Epithelial cell of proximal tubule (primary cell): ENCODE results near the gene FRMD1. TPM values are rescaled to one million over a fixed set of nuclear protein-coding genes. Genes with fewer than 3 reads are reported as not detected.

Source experiments
- DNase-seq: peaks from one replicate; pipeline ENCODE4 v3.0.0-alpha.2; 2011; ENCODE audit warnings: low read depth
- H3K4me3 ChIP-seq: 2 replicates; pipeline ENCODE4 v1.5.1; 2011; ENCODE audit warnings: low read depth, mild to moderate bottlenecking, low read length
- CTCF ChIP-seq: conservative IDR thresholded peaks from 2 replicates; pipeline ENCODE4 v1.5.1; 2012; ENCODE audit warnings: low read depth, mild to moderate bottlenecking, low read length
- total RNA-seq: library from RNA; depleted of rRNA; stranded (reverse); fragments of >200 nt; gene quantifications from 2 replicates; pipeline ENCODE4 v1.2.3, GENCODE V29; 2015

FRMD1 gene
- total RNA-seq, 1 donor from 2014 or later = not detected

GRCh38 chr6:168090064-168090690, 11.2 kb upstream of the FRMD1 start:
- no peak overlapping the region for H3K4me3 ChIP-seq
- DNase-seq = no peak
- TF ChIP-seq CTCF = no peak

GRCh38 chr6:168089186-168090063, 10.4 kb upstream of the FRMD1 start:
- no peak for TF ChIP-seq CTCF

GRCh38 chr6:168088161-168089053, 9.4 kb upstream of the FRMD1 start:
- TF ChIP-seq CTCF = no peak
- DNase-seq = peak; percentile 12
- H3K4me3 ChIP-seq = no peak overlapping the region

More at GRCh38 chr6:168089186-168090063, 10.4 kb upstream of the FRMD1 start:
- H3K4me3 ChIP-seq = no peak overlapping the region
- no peak for DNase-seq

- TF ChIP-seq CTCF = no peak
- H3K4me3 ChIP-seq = no peak overlapping the region
- no peak for DNase-seq
Measured at GRCh38 chr6:168087436-168088160, 8.6 kb upstream of the FRMD1 start.

GRCh38 chr6:168086616-168087015, 7.6 kb upstream of the FRMD1 start:
- TF ChIP-seq CTCF = no peak
- no peak overlapping the region for H3K4me3 ChIP-seq
- DNase-seq = no peak

GRCh38 chr6:168086066-168086465, 7.1 kb upstream of the FRMD1 start:
- no peak for DNase-seq
- no peak overlapping the region for H3K4me3 ChIP-seq
- no peak for TF ChIP-seq CTCF
